HTERT RPE-1 (cell line): ENCODE measurements around the gene THAP11.

Source experiments
- in situ Hi-C: fragments of 300-500 bp; cut with MboI; formaldehyde crosslinking; loops from 4 replicates; pipeline ENCODE4 v1.14.3; 2020; ENCODE audit warnings: low sequenced_read_pairs

The THAP11 gene

GRCh38 chr16:67841816-67842508, at the start of gene THAP11:
Gene THAP11 (plus strand): TSS chr16:67842320. CDS start chr16:67842555, 235 bp downstream.
- in situ Hi-C loops, result no loop called here

DNA sequence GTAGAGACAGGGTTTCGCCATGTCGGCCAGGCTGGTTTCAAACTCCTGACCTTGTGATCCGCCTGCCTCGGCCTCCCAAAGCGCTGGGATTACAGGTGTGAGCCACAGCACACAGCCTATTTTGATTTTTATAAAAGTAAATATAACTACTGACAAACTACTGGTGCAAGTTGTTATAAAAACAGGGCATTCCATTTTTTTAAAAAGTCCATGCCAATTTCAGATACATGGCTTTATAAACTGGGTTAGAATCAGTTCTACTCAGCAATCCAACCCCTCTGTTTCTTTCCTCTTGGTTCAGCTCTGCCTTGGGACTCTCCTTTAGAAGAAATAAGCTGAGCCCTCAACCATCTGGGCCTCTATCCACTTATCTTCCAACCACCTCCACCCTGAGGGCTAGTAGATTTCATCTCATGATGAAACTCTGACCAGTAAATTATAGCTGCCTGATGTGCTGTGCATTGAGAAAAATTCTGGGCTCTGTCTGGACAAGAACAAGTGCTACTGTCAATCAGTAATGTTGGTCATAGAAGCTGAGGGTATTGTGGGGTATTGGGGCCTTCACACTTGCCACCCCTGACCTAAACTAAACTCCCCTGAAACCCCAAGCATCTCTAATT, 45.9 kb upstream of the THAP11 start:
- in situ Hi-C loops, result no loop called here

GRCh38 chr16:67800338-67800926, 41.7 kb upstream of the THAP11 start:
- in situ Hi-C loops, result no loop called here

DNA sequence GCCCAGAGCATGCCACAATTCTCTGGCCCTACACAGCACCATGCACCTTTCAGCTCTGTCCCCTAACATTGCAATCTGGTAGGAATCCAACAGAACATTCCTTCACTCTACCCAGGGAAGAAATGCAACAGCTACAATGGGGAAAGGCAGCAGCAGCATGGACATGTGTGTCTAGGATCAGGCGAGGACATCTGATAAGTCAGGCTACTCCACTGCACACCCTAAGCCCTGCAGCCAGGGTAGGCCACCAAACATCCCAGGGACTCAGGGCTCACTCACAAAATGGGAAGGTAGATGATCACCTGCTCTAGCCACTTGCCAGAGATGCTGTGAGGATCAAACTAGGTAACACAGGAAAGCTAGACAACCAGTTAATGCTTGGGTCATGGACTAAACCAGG, 40.9 kb upstream of the THAP11 start:
- in situ Hi-C loops, result no loop called here

DNA sequence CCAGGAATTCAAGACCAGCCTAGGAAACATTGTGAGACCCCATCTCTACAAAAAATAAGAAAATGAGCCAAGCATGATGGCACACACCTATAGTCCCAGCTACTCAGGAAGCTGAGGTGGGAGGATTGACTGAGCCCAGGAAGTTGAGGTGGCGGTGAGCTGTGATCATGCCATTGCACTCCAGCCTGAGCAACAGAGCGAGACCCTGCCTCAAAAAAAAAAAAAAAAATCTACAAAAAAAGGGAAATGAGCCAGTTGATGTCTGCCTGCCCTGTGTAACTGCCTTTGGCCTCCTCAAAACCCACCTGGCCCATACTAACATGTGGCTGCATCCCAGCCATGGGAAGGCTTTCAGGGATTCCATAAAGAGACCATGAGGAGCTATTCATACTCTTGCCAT, 40.2 kb upstream of the THAP11 start:
- in situ Hi-C loops, result no loop called here

- in situ Hi-C loops, result no loop called here
Observed at GRCh38 chr16:67803894-67804293, 38.2 kb upstream of the THAP11 start.

DNA sequence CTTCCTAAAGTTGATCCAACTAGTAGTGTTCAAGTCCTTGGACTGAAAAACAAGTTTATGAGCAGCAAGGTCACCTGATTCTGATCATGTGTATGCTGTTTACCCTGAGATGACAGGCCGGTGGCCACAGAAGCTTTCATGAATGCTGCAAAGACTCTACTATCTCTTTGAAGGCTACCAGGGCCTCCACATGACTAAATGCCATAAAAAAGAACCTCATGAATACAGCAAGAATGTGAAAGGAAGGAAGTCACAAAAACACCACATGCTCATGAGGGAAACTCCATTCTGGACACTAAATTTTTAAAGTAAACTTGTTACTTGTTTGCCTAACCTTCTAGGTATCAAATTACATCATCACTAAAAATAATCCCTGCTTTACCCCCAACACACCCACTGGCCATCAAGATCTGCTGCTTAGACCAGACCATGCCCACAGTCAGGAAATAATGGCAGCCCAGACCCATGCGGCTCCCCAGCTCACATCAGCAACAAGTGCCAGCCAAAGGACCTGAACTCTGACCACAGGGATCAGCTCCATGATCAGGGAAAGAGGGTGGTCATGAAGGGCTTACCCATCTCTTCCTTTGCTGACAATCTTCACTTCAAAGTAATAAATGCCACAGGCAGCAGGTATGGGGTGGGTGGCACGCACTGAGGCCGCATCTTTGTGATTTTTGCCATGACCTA, 37.1 kb upstream of the THAP11 start:
- in situ Hi-C loops, result no loop called here

GRCh38 chr16:67805718-67806427, 36.2 kb upstream of the THAP11 start:
- in situ Hi-C loops, result no loop called here

GRCh38 chr16:67806428-67807147, 35.5 kb upstream of the THAP11 start, which contains the start of the genes RANBP10 and TSNAXIP1:
Gene RANBP10 (minus strand): TSS chr16:67806560. CDS start chr16:67806536, 24 bp downstream.
Gene TSNAXIP1 (plus strand): TSS chr16:67806889. CDS start chr16:67807150, 261 bp downstream.
- in situ Hi-C loops, result no loop called here

- in situ Hi-C loops, result no loop called here
Observed at GRCh38 chr16:67807148-67807682, 34.9 kb upstream of the THAP11 start.

- in situ Hi-C loops, result no loop called here
Observed at GRCh38 chr16:67811899-67812298, 30.2 kb upstream of the THAP11 start.

GRCh38 chr16:67814567-67814966, 27.6 kb upstream of the THAP11 start:
- in situ Hi-C loops, result no loop called here

- in situ Hi-C loops, result no loop called here
Observed at GRCh38 chr16:67820608-67821259, 21.4 kb upstream of the THAP11 start.

DNA sequence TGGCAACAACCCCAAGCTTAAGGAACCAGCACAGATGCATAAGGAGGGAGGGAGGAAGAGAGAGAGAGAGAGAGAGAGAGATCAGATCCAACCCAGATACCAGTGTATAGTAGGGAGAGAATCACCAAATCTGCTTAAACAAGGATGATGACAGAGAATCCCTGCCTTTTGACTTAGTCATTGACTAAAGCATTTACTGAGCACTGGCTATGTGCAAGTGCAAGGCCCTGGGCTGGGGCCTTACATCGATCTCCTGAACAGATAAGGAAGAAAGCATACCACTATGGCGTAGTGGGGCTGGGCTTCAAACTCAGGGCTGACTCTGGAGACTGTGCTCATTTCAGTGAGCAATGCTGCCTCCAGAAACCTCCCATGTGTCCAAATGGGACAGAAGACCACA, 19.6 kb upstream of the THAP11 start:
- in situ Hi-C loops, result no loop called here

GRCh38 chr16:67825119-67825518, 17.0 kb upstream of the THAP11 start:
- in situ Hi-C loops, result no loop called here

DNA sequence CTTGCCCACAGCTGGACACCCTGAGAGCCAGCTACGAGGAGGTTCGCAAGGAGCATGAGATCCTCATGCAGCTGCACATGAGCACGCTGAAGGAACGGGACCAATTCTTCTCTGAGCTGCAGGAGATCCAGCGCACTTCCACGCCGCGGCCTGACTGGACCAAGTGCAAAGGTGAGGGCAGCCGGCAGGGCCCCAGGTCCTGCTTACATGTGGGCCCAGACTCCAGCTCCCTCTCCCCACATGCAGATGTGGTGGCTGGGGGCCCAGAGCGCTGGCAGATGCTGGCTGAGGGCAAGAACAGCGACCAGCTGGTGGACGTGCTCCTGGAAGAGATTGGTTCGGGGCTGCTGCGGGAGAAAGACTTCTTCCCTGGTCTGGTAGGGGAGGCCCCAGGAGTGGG, 16.2 kb upstream of the THAP11 start:
- in situ Hi-C loops, result no loop called here

GRCh38 chr16:67828651-67829050, 13.5 kb upstream of the THAP11 start:
- in situ Hi-C loops, result no loop called here

DNA sequence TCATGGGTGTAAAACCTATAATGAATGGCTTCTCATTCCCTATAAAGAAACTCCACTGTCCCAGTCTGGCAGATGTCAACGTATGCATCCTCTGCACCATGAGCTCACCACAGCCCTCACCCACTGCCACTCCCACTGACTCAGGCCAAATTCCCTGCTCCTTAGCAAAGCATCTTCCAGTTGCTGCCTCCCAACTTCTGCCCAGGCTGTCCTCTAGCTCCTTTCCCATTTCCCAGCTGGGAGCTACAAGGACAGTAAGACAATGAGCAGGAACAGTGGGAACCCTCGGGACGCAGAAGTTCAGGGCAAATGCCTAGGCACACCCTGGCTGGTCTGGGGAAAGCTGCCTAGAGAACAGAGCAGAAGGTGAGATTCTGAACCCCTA, 9.1 kb upstream of the THAP11 start:
- in situ Hi-C loops, result no loop called here

- in situ Hi-C loops, result no loop called here
Observed at GRCh38 chr16:67833415-67834241, 8.5 kb upstream of the THAP11 start.
